BLaER1 (cell line): ENCODE measurements around the gene GPS2.

Experiments used
- H3K27ac ChIP-seq: shearing (Covaris generic); formaldehyde crosslinking; 2 replicates; pipeline ENCODE4 v1.8.1; 2022
- H3K27me3 ChIP-seq: shearing (Covaris generic); formaldehyde crosslinking; 2 replicates; pipeline ENCODE4 v1.8.1; 2022
- H3K36me3 ChIP-seq: shearing (Covaris generic); formaldehyde crosslinking; 2 replicates; pipeline ENCODE4 v1.8.1; 2022
- H3K4me1 ChIP-seq: shearing (Covaris generic); formaldehyde crosslinking; 2 replicates; pipeline ENCODE4 v1.8.1; 2022
- H3K4me2 ChIP-seq: shearing (Covaris generic); formaldehyde crosslinking; 2 replicates; pipeline ENCODE4 v1.8.1; 2022
- H3K4me3 ChIP-seq: shearing (Covaris generic); formaldehyde crosslinking; 2 replicates; pipeline ENCODE4 v1.8.1; 2022
- H3K9ac ChIP-seq: shearing (Covaris generic); formaldehyde crosslinking; 2 replicates; pipeline ENCODE4 v1.8.1; 2022
- H3K9me3 ChIP-seq: shearing (Covaris generic); formaldehyde crosslinking; 2 replicates; pipeline ENCODE4 v1.8.1; 2022
- H4K20me1 ChIP-seq: shearing (Covaris generic); formaldehyde crosslinking; 2 replicates; pipeline ENCODE4 v1.8.1; 2022
- Cebpa-rat ChIP-seq: shearing (Covaris generic); IDR thresholded peaks from 2 replicates; pipeline ENCODE4 v1.8.1; 2022

The GPS2 gene

DNA sequence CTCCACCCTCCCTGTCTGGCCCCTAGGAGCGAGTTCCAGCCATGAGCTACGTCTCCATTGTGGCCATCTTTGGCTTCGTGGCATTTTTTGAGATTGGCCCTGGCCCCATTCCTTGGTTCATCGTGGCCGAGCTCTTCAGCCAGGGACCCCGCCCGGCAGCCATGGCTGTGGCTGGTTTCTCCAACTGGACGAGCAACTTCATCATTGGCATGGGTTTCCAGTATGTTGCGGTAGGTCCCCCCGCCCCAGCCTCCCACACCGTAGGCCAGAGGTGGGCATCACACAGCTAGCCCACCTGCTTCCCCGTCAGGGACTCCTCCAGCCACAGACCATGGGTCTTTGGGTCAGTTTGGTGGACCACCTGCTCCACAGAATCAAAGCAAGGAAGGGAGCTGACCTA is 29.5 kb downstream of the GPS2 start:
- TF ChIP-seq Cebpa-rat = no peak
- no peak overlapping the region for H3K9ac ChIP-seq
- H3K36me3 ChIP-seq = no peaks in the 10 kb centered on the region
- peaks cover 6% of the 10 kb centered on the region; the same call in 1 of the 2 replicates for H4K20me1 ChIP-seq
- H3K4me2 ChIP-seq = no peak overlapping the region
- peaks cover 16% of the 10 kb centered on the region for H3K27me3 ChIP-seq
- peaks cover 34% of the 10 kb centered on the region for H3K4me1 ChIP-seq
- H3K9me3 ChIP-seq = no peaks in the 10 kb centered on the region
- H3K27ac ChIP-seq = no peak overlapping the region
- no peak overlapping the region for H3K4me3 ChIP-seq

DNA sequence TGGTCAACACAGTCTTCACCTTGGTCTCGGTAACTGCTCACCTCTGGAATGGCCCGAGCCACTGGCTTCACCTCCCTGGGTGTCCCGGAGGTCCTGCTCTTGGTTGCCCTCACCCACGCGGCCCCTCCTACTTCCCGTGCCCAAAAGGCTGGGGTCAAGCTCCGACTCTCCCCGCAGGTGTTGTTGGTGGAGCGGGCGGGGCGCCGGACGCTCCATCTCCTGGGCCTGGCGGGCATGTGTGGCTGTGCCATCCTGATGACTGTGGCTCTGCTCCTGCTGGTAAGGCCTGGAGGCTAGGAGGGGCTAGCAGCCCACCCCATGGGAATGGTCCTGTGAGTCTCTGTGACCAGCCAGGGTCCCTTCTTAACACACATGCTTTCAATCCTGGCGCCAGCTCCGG is 30.2 kb downstream of the GPS2 start:
- H3K27me3 ChIP-seq = peaks cover 10% of the 10 kb centered on the region
- no peaks in the 10 kb centered on the region for H3K9me3 ChIP-seq
- H4K20me1 ChIP-seq = peaks cover 6% of the 10 kb centered on the region; the same call in 1 of the 2 replicates
- no peak overlapping the region for H3K9ac ChIP-seq
- no peaks in the 10 kb centered on the region for H3K36me3 ChIP-seq
- peaks cover 34% of the 10 kb centered on the region for H3K4me1 ChIP-seq
- no peak overlapping the region for H3K4me3 ChIP-seq
- H3K27ac ChIP-seq = no peak overlapping the region
- TF ChIP-seq Cebpa-rat = no peak
- H3K4me2 ChIP-seq = no peak overlapping the region

DNA sequence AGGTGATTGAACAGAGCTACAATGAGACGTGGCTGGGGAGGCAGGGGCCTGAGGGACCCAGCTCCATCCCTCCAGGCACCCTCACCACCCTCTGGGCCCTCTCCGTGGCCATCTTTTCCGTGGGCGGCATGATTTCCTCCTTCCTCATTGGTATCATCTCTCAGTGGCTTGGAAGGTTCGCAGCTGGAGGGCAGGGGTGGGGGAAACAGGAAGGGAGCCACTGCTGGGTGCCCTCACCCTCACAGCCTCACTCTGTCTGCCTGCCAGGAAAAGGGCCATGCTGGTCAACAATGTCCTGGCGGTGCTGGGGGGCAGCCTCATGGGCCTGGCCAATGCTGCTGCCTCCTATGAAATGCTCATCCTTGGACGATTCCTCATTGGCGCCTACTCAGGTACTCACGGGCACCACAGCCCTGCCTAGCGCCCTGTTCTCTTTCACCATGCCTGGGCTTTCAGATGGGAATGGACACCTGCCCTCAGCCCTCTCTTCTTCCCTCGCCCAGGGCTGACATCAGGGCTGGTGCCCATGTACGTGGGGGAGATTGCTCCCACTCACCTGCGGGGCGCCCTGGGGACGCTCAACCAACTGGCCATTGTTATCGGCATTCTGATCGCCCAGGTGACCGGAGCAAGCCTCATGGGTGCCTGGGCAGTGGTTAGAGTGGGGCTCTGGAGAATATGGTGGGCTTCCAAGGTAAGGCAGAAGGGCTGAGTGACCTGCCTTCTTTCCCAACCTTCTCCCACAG is 31.5 kb downstream of the GPS2 start:
- no peak overlapping the region for H3K4me3 ChIP-seq
- H3K9ac ChIP-seq = no peak overlapping the region
- peak overlapping the region; percentile 100 for H3K4me2 ChIP-seq
- peaks cover 10% of the 10 kb centered on the region for H3K27me3 ChIP-seq
- H3K36me3 ChIP-seq = no peaks in the 10 kb centered on the region
- H3K9me3 ChIP-seq = no peaks in the 10 kb centered on the region
- TF ChIP-seq Cebpa-rat = no peak
- no peak overlapping the region for H3K27ac ChIP-seq
- H4K20me1 ChIP-seq = peaks cover 6% of the 10 kb centered on the region; the same call in 1 of the 2 replicates
- H3K4me1 ChIP-seq = peaks cover 34% of the 10 kb centered on the region

DNA sequence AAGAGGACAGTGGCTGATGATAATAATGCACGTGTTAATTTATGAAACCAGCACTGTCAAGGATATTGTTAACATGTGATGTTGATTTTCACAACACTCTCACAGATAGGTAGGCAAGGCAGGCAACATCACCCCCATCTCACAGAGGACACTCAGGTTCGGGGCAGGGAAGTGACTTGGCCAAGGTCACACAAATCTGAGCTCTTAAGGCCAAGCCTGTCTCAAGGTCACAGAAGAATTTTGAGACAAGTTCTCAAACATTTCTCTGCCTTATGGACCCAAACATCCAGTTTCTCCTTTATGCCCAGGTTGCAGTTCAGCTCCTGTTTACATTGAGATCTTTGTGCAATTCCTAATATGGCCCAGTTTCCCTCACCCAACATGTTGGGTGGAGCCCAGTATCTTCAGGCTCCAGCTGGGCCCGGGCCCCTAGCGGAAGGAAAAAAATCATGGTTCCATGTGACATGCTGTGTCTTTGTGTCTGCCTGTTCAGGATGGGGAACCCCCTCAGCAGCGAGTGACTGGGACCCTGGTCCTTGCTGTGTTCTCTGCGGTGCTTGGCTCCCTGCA is 32.3 kb downstream of the GPS2 start:
- H3K27me3 ChIP-seq = peaks cover 10% of the 10 kb centered on the region
- H3K9me3 ChIP-seq = no peaks in the 10 kb centered on the region
- H4K20me1 ChIP-seq = peaks cover 6% of the 10 kb centered on the region; the same call in 1 of the 2 replicates
- H3K4me2 ChIP-seq = peak overlapping the region; percentile 100
- H3K4me1 ChIP-seq = peaks cover 34% of the 10 kb centered on the region
- no peak overlapping the region for H3K27ac ChIP-seq
- peak overlapping the region; percentile 76; the same call in 1 of the 2 replicates for H3K9ac ChIP-seq
- no peak for TF ChIP-seq Cebpa-rat
- H3K36me3 ChIP-seq = no peaks in the 10 kb centered on the region
- peak overlapping the region; percentile 68 for H3K4me3 ChIP-seq

DNA sequence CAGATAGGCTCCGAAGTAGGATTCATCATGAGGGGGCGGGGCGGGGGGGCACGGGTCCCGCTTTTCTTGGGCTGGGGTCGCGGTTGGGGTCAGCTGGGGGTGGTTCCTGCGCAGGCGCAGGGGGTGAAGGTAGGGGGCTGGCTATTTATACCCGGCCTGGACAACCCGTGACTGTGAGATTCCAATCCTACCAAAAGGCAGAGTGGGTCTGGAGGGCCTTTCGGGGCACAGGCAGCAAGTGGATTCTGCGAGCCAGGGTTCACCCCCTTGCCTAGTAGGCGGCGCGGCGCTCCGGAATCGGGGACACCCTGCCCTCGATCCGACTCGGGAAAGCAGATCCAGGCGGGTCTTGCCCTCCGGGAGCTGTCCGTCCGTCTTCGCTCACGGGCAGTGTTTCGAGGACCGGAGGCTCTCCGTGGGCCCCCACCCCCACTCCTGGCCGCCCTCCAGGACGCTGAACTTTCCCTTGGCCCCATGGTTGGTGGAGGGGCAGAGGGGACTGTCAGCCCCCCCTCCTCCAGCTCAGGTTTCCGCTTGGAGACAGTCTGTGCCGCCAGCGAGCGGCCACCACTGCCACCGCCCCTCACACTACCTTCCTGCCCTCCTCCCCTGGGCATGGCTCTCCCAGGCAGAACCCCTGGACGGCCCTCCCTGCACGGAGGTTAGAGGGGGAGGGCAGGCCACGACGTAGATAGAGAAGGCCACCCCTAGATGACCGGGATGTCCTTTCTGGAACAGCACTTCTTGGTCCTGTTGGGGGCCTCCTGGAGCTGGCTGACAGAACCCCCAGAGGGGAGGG is 33.0 kb downstream of the GPS2 start:
- Histone ChIP-seq H4K20me1 (peaks cover 6% of the 10 kb centered on the region; the same call in 1 of the 2 replicates), H3K4me3 (peak overlapping the region; percentile 68), H3K36me3 (no peaks in the 10 kb centered on the region), H3K27me3 (peaks cover 10% of the 10 kb centered on the region), H3K4me1 (peaks cover 34% of the 10 kb centered on the region), H3K27ac (peak overlapping the region; percentile 46; the same call in 1 of the 2 replicates), H3K4me2 (peak overlapping the region; percentile 100), H3K9ac (peak overlapping the region; percentile 76), H3K9me3 (no peaks in the 10 kb centered on the region)
- TF ChIP-seq Cebpa-rat = no peak

DNA sequence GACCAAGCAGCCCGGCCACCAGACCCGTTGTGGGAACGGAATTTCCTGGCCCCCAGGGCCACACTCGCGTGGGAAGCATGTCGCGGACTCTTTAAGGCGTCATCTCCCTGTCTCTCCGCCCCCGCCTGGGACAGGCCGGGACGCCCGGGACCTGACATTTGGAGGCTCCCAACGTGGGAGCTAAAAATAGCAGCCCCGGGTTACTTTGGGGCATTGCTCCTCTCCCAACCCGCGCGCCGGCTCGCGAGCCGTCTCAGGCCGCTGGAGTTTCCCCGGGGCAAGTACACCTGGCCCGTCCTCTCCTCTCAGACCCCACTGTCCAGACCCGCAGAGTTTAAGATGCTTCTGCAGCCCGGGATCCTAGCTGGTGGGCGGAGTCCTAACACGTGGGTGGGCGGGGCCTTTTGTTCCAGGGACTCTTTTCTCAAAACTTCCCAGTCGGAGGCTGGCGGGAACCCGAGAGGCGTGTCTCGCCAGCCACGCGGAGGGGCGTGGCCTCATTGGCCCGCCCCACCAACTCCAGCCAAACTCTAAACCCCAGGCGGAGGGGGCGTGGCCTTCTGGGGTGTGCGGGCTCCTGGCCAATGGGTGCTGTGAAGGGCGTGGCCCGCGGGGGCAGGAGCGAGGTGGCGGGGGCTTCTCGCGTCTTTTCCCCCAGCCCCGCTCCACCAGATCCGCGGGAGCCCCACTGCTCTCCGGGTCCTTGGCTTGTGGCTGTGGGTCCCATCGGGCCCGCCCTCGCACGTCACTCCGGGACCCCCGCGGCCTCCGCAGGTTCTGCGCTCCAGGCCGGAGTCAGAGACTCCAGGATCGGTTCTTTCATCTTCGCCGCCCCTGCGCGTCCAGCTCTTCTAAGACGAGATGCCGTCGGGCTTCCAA is 33.8 kb downstream of the GPS2 start, which contains the start of gene SLC2A4:
Gene SLC2A4, plus strand, starts transcription at position 645 of the 879 bp plus-strand sequence. Its CDS starts 217 bp downstream, at position 862.
- peak within 1 kb of the TSS; percentile 100 for H3K4me2 ChIP-seq
- TF ChIP-seq Cebpa-rat = no peak
- H3K4me3 ChIP-seq = peak within 1 kb of the TSS; percentile 68
- H4K20me1 ChIP-seq = peaks cover 6% of the 10 kb centered on the region; the same call in 1 of the 2 replicates
- H3K4me1 ChIP-seq = peaks cover 26% of the 10 kb centered on the region
- H3K9me3 ChIP-seq = no peaks in the 10 kb centered on the region
- H3K27ac ChIP-seq = peak within 1 kb of the TSS; percentile 68; the same call in 1 of the 2 replicates
- peak within 1 kb of the TSS; percentile 76 for H3K9ac ChIP-seq
- no peaks in the 10 kb centered on the region for H3K36me3 ChIP-seq
- H3K27me3 ChIP-seq = peaks cover 10% of the 10 kb centered on the region

DNA sequence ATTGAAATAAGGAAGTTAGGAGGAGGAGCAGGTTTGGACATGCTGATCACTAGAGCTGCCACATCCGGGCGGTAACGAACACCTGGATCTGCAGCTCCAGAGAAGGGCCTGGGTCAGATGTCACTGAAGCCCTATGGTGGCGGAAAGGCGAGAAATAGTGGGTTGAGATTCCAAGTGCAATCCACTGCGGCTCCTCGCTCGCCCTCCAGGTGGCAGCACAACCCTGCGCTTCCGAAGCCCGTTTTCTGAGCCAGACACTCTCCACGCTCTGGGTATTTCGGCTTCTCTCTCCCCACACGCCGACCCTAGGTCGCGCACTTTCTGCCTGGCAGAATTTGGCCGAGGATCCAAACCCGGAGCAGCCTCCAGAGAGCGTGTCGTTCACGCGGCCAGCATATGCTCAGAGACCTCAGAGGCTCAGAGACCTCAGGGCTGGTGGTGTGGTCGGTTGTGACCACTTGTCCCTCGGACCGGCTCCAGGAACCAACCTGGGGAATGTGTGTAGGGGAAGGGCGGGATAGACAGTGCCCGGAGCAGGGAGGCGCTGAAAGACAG is 34.6 kb downstream of the GPS2 start:
- Histone ChIP-seq H3K36me3 (no peaks in the 10 kb centered on the region), H4K20me1 (peaks cover 6% of the 10 kb centered on the region; the same call in 1 of the 2 replicates), H3K27me3 (peaks cover 10% of the 10 kb centered on the region), H3K4me2 (peak overlapping the region; percentile 100), H3K27ac (peak overlapping the region; percentile 68; the same call in 1 of the 2 replicates), H3K9me3 (no peaks in the 10 kb centered on the region), H3K9ac (peak overlapping the region; percentile 76), H3K4me3 (peak overlapping the region; percentile 68), H3K4me1 (peaks cover 23% of the 10 kb centered on the region)
- no peak for TF ChIP-seq Cebpa-rat

DNA sequence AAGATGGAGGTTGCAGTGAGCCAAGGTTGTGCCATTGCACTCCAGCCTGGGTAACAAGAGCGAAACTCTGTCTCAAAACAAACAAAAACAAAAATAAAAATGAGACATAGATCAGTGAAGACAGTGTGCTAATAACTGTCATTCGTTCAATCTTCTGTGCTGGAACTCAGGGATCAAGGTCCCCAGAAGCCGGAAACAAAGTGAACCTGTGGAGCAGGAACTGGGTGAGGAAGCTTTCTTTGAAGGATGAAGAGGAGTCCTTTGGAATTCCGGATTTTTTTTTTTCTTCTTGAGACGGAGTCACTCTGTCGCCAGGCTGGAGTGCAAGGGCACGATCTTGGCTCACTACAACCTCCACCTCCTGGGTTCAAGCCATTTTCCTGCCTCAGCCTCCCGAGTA is 35.7 kb downstream of the GPS2 start:
- H3K4me1 ChIP-seq = peaks cover 23% of the 10 kb centered on the region
- no peak overlapping the region for H3K4me3 ChIP-seq
- no peak overlapping the region for H3K27ac ChIP-seq
- no peaks in the 10 kb centered on the region for H3K36me3 ChIP-seq
- H3K4me2 ChIP-seq = no peak overlapping the region
- H3K27me3 ChIP-seq = peaks cover 10% of the 10 kb centered on the region
- peaks cover 6% of the 10 kb centered on the region; the same call in 1 of the 2 replicates for H4K20me1 ChIP-seq
- no peak for TF ChIP-seq Cebpa-rat
- H3K9me3 ChIP-seq = no peaks in the 10 kb centered on the region
- no peak overlapping the region for H3K9ac ChIP-seq

DNA sequence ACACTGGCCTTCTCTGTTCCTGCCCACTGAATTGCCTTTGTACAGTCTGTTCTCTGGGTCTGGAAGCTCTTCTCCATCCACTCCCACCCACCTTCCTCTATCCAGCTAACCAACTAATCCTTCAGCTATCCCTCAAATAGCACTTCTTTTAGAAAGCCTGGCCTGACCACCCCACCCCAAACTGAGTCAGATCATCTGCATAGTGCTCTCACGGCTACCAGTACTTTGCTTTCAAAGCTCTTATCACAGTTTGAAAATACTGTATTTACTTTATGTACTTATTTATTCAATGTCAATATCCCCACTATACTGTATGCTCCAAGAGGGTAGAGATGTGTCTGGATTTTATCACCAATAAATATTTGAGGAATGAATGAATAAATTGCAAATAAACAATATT is 48.4 kb downstream of the GPS2 start:
- H3K4me3 ChIP-seq = no peak overlapping the region
- H3K9ac ChIP-seq = no peak overlapping the region
- no peaks in the 10 kb centered on the region for H3K36me3 ChIP-seq
- no peak for TF ChIP-seq Cebpa-rat
- H3K4me1 ChIP-seq = peaks cover 16% of the 10 kb centered on the region
- H3K27ac ChIP-seq = no peak overlapping the region
- H3K9me3 ChIP-seq = no peaks in the 10 kb centered on the region
- peaks cover 19% of the 10 kb centered on the region; the same call in 1 of the 2 replicates for H4K20me1 ChIP-seq
- no peak overlapping the region for H3K4me2 ChIP-seq
- H3K27me3 ChIP-seq = peaks cover 33% of the 10 kb centered on the region
